H1 (cell line): ENCODE measurements around the gene ADARB2. TPM values are rescaled to one million over a fixed set of nuclear protein-coding genes. Genes with fewer than 3 reads are reported as not detected.

Experiments used
- CTCF ChIA-PET: fragments of 300-600 bp; sonication (Branson Sonifier 250); formaldehyde crosslinking; loops from one replicate; lab custom pipeline; 2021; ENCODE audit not compliant: partially characterized antibody; lab: Charles Lee
- POLR2A ChIA-PET: fragments of 300-600 bp; sonication (Branson Sonifier 250); formaldehyde crosslinking; loops from one replicate; lab custom pipeline; 2021; ENCODE audit warnings: inconsistent platforms; ENCODE audit not compliant: partially characterized antibody; lab: Charles Lee
- DNase-seq, 2 experiments: peaks; one replicate each; pipeline versions ENCODE4 v3.0.0 to v3.0.0-alpha.2; 2010 to 2022; ENCODE audit warnings: low spot score in 2 of 2, low read depth in 1 of 2, mixed read lengths in 1 of 2
- FAIRE-seq: peaks from 2 replicates; lab custom pipeline; 2011; peaks lifted over from hg19 to GRCh38; lab: Jason Lieb, UNC
- H2AFZ ChIP-seq: 2 replicates; pipeline ENCODE4 v1.8.1; 2012; ENCODE audit warnings: low read length, inconsistent platforms
- H2AK5ac ChIP-seq: 2 replicates; pipeline ENCODE4 v1.6.1; 2013; ENCODE audit warnings: low read depth, low read length
- H2BK120ac ChIP-seq: replicated peaks from 2 replicates; pipeline ENCODE3; 2013; ENCODE audit warnings: low read depth, low read length, inconsistent platforms
- H2BK12ac ChIP-seq: 2 replicates; pipeline ENCODE4 v1.6.1; 2013; ENCODE audit warnings: low read depth, low read length
- H2BK15ac ChIP-seq: 2 replicates; pipeline ENCODE4 v1.6.1; 2013; ENCODE audit warnings: low read length
- H2BK20ac ChIP-seq: 2 replicates; pipeline ENCODE4 v1.6.1; 2013; ENCODE audit warnings: low read length
- H2BK5ac ChIP-seq: 2 replicates; pipeline ENCODE4 v1.6.1; 2013; ENCODE audit warnings: low read depth, low read length
- H3K14ac ChIP-seq: 2 replicates; pipeline ENCODE4 v1.6.1; 2013; ENCODE audit warnings: inconsistent platforms; ENCODE audit not compliant: insufficient read length
- H3K18ac ChIP-seq: 2 replicates; pipeline ENCODE4 v1.6.1; 2013; ENCODE audit warnings: low read length; ENCODE audit errors: extremely low read depth
- H3K23ac ChIP-seq: 2 replicates; pipeline ENCODE4 v1.6.1; 2013; ENCODE audit warnings: inconsistent platforms; ENCODE audit not compliant: insufficient read length
- H3K23me2 ChIP-seq: 2 replicates; pipeline ENCODE4 v1.6.1; 2013; ENCODE audit warnings: low read depth, low read length
- H3K27ac ChIP-seq: 2 replicates; pipeline ENCODE4 v1.6.1; 2011; ENCODE audit warnings: low read depth, low read length, inconsistent platforms
- H3K27me3 ChIP-seq, 4 experiments: replicated peaks in 1 of 4; 1 replicate in 1 of 4; 2 replicates in 3 of 4; pipeline versions ENCODE4 v1.6.1 to v1.8.1; 2011 to 2013; ENCODE audit warnings: low read length in 3 of 4, mild to moderate bottlenecking in 3 of 4, inconsistent platforms in 2 of 4, mixed read lengths in 2 of 4, moderate library complexity in 1 of 4; ENCODE audit not compliant: control insufficient read depth in 3 of 4, insufficient read depth in 3 of 4; ENCODE audit errors: extremely low read depth in 1 of 4
- H3K36me3 ChIP-seq, 4 experiments: 2 replicates each; pipeline versions ENCODE4 v1.6.1 to v1.8.1; 2011 to 2013; ENCODE audit warnings: mild to moderate bottlenecking in 4 of 4, low read length in 3 of 4, moderate library complexity in 2 of 4, control low read depth in 1 of 4, inconsistent platforms in 1 of 4; ENCODE audit not compliant: insufficient read depth in 4 of 4, control insufficient read depth in 2 of 4
- H3K4ac ChIP-seq: replicated peaks from 2 replicates; pipeline ENCODE3; 2013; ENCODE audit warnings: low read length, low read depth, mixed read lengths, inconsistent platforms; ENCODE audit not compliant: insufficient read length
- H3K4me1 ChIP-seq, 4 experiments: replicated peaks in 1 of 4; 1 replicate in 1 of 4; 2 replicates in 3 of 4; pipeline versions ENCODE4 v1.6.1 to v1.8.1; 2011 to 2013; ENCODE audit warnings: low read length in 3 of 4, inconsistent platforms in 2 of 4, mixed read lengths in 1 of 4; ENCODE audit not compliant: insufficient read depth in 4 of 4, control insufficient read depth in 3 of 4
- H3K4me2 ChIP-seq, 2 experiments: 2 replicates each; pipeline versions ENCODE4 v1.6.1 to v1.8.1; 2011 to 2013; ENCODE audit warnings: low read depth in 2 of 2, low read length in 2 of 2, control low read depth in 1 of 2, inconsistent platforms in 1 of 2, mild to moderate bottlenecking in 1 of 2; ENCODE audit not compliant: insufficient read depth in 1 of 2
- H3K4me3 ChIP-seq, 4 experiments: fragments of 200-600, 300-600 bp in 1 of 4; sonication (generic), shearing (Covaris generic), sonication (Bioruptor Twin) in 1 of 4; 2 replicates each; pipeline versions ENCODE4 v1.5.1 to v1.8.1; 2011 to 2016; ENCODE audit warnings: low read length in 4 of 4, low read depth in 3 of 4, control low read depth in 2 of 4, inconsistent platforms in 2 of 4, mild to moderate bottlenecking in 2 of 4, mixed read lengths in 1 of 4, moderate library complexity in 1 of 4; ENCODE audit not compliant: insufficient read depth in 2 of 4; ENCODE audit errors: extremely low read depth in 1 of 4
- H3K56ac ChIP-seq: replicated peaks from 2 replicates; pipeline ENCODE3; 2013; ENCODE audit warnings: low read depth, mild to moderate bottlenecking, mixed read lengths, low read length, inconsistent platforms; ENCODE audit not compliant: insufficient read length
- H3K79me1 ChIP-seq: 2 replicates; pipeline ENCODE4 v1.6.1; 2013; ENCODE audit warnings: low read depth, low read length, control low read depth
- H3K79me2 ChIP-seq, 2 experiments: 2 replicates each; pipeline versions ENCODE4 v1.6.1 to v1.8.1; 2012 to 2013; ENCODE audit warnings: low read length in 2 of 2, mild to moderate bottlenecking in 2 of 2, inconsistent platforms in 1 of 2; ENCODE audit not compliant: insufficient read depth in 2 of 2, control insufficient read depth in 1 of 2
- H3K9ac ChIP-seq, 4 experiments: replicated peaks in 1 of 4; 1 replicate in 1 of 4; 2 replicates in 3 of 4; pipeline versions ENCODE4 v1.6.1 to v1.8.1; 2011 to 2013; ENCODE audit warnings: low read depth in 3 of 4, low read length in 3 of 4, control low read depth in 2 of 4, mild to moderate bottlenecking in 2 of 4, moderate library complexity in 2 of 4, inconsistent platforms in 1 of 4; ENCODE audit errors: extremely low read depth in 1 of 4
- H3K9me3 ChIP-seq, 2 experiments: 2 replicates each; pipeline versions ENCODE4 v1.6.1 to v1.8.1; 2012 to 2013; ENCODE audit warnings: mild to moderate bottlenecking in 2 of 2, moderate library complexity in 2 of 2, control low read depth in 1 of 2, inconsistent platforms in 1 of 2, low read depth in 1 of 2, low read length in 1 of 2, mixed read lengths in 1 of 2; ENCODE audit not compliant: insufficient read depth in 2 of 2
- H4K20me1 ChIP-seq, 2 experiments: replicated peaks in 1 of 2; 2 replicates each; pipeline versions ENCODE3 to v1.8.1; 2011 to 2013; ENCODE audit warnings: inconsistent platforms in 2 of 2, low read length in 2 of 2, mild to moderate bottlenecking in 1 of 2; ENCODE audit not compliant: insufficient read depth in 2 of 2, control insufficient read depth in 1 of 2
- H4K5ac ChIP-seq: 2 replicates; pipeline ENCODE4 v1.6.1; 2013; ENCODE audit warnings: low read length, low read depth, mixed read lengths, inconsistent platforms; ENCODE audit not compliant: insufficient read length
- H4K8ac ChIP-seq: 2 replicates; pipeline ENCODE4 v1.8.0; 2013; ENCODE audit warnings: mild to moderate bottlenecking, moderate library complexity, low read length, inconsistent platforms; ENCODE audit not compliant: insufficient read depth; ENCODE audit errors: extremely low read depth
- H4K91ac ChIP-seq: replicated peaks from 2 replicates; pipeline ENCODE3; 2013; ENCODE audit warnings: low read length, mixed read lengths, inconsistent platforms; ENCODE audit not compliant: insufficient read length
- CHD1 ChIP-seq: IDR thresholded peaks from 2 replicates; pipeline ENCODE4 v1.6.1; 2012; ENCODE audit warnings: low read depth, low read length, improper control_type of control experiment
- CTCF ChIP-seq, 3 experiments: IDR thresholded peaks; 1 replicate in 2 of 3; 2 replicates in 1 of 3; pipeline versions ENCODE4 v1.5.1 to v1.6.1; 2011; ENCODE audit warnings: low read length in 3 of 3, mild to moderate bottlenecking in 3 of 3, inconsistent platforms in 2 of 3, low read depth in 1 of 3, moderate library complexity in 1 of 3; ENCODE audit not compliant: insufficient read depth in 1 of 3; ENCODE audit errors: control extremely low read depth in 1 of 3
- GTF2F1 ChIP-seq: IDR thresholded peaks from 2 replicates; pipeline ENCODE4 v1.6.1; 2012; ENCODE audit warnings: low read depth, low read length, improper control_type of control experiment, borderline replicate concordance
- NRF1 ChIP-seq: IDR thresholded peaks from 2 replicates; pipeline ENCODE4 v1.6.1; 2011; ENCODE audit warnings: mild to moderate bottlenecking, low read depth, low read length, improper control_type of control experiment
- WGBS, 2 experiments: shearing (Covaris generic) in 1 of 2; methylation state at CpG; one replicate each; pipeline versions ENCODE4 v1.1.6 to v1.1.7; 2013 to 2015; ENCODE audit warnings: low lambda C conversion rate in 2 of 2, mixed read lengths in 2 of 2, inconsistent platforms in 1 of 2, low coverage in 1 of 2, missing lambda C conversion rate in 1 of 2; ENCODE audit not compliant: insufficient replicate concordance in 2 of 2, insufficient coverage in 1 of 2, insufficient read length in 1 of 2; ENCODE audit errors: extremely low coverage in 1 of 2, missing lambda C conversion rate in 1 of 2; 5-methylcytosine and 5-hydroxymethylcytosine counted together
- polyA plus RNA-seq, 7 experiments: library from polyadenylated mRNA; depleted of rRNA in 3 of 7; stranded (reverse) in 5 of 7; unstranded in 2 of 7; fragments of >200 nt in 5 of 7; fragments of 200-250 nt in 2 of 7; gene quantifications; 1 replicate in 5 of 7; 2 replicates in 1 of 7; 4 replicates in 1 of 7; pipeline versions ENCODE4 v1.2.1 to v1.2.3, GENCODE V29; 2011 to 2013; ENCODE audit warnings: missing spikeins in 2 of 7, mixed read lengths in 2 of 7
- total RNA-seq: library from RNA; stranded (reverse); fragmentation: NEBNext Ultra II Directional; extraction: Animal tissue kit (Norgen Biotek cat#: 25700); gene quantifications from 2 replicates; pipeline ENCODE4 v1.2.1, GENCODE V29; 2021
- TF ChIP-seq, protein P1 (sequence below): IDR thresholded peaks from 2 replicates; pipeline ENCODE4 v1.6.1; 2011; ENCODE audit warnings: low read depth, mild to moderate bottlenecking, low read length; ENCODE audit not compliant: insufficient read depth
- TF ChIP-seq, protein P2 (sequence below): IDR thresholded peaks from 2 replicates; pipeline ENCODE4 v1.6.1; 2012; ENCODE audit warnings: inconsistent platforms

The ADARB2 gene
- total and polyA plus RNA-seq, 2 of the 8 experiments (the other 6 are each of a cell fraction or from before 2014, with no cell fraction given): 2.2 to 2.8 TPM

GRCh38 chr10:1348773-1349050 lies 388.6 kb downstream of the ADARB2 start:
- Histone ChIP-seq H3K27me3 (no peaks in the 10 kb centered on the region), H2BK5ac (no peak overlapping the region), H2AFZ (no peak overlapping the region), H3K9me3 (no peaks in the 10 kb centered on the region), H2BK120ac (no peak overlapping the region), H3K23me2 (no peaks in the 10 kb centered on the region), H4K20me1 (no peaks in the 10 kb centered on the region), H2BK15ac (no peak overlapping the region), H3K4me2 (no peak overlapping the region), H3K79me1 (no peaks in the 10 kb centered on the region), H2AK5ac (no peak overlapping the region), H3K4ac (no peak overlapping the region), H3K56ac (no peak overlapping the region), H3K14ac (no peak overlapping the region), H3K9ac (no peak overlapping the region), H2BK20ac (no peak overlapping the region), H3K79me2 (no peaks in the 10 kb centered on the region), H3K27ac (no peak overlapping the region), H3K4me3 (no peak overlapping the region), H3K36me3 (no peaks in the 10 kb centered on the region), H2BK12ac (peak overlapping the region; percentile 87; the same call in 1 of the 2 replicates), H3K4me1 (peaks cover 0 to 8% (median 4%) of the 10 kb centered on the region in 4 experiments; a peak in 4 of 7 replicates), H3K18ac (0 out of 2 replicates have a peak overlapping the region, but pooled peaks have one; percentile 48), H3K23ac (no peak overlapping the region), H4K5ac (no peak overlapping the region), H4K91ac (peak overlapping the region; percentile 84), H4K8ac (no peak overlapping the region)
- FAIRE-seq (no peak), DNase-seq (no peak)
- POLR2A ChIA-PET: no interaction called here
- 88% methylated on average over 5 of the region's 5 CpGs; no CpG with 5 or more reads in 1 of the 2 experiments for WGBS, 2 experiments
- TF ChIP-seq, protein P1, sequence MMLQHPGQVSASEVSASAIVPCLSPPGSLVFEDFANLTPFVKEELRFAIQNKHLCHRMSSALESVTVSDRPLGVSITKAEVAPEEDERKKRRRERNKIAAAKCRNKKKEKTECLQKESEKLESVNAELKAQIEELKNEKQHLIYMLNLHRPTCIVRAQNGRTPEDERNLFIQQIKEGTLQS: no peak
- no peak for TF ChIP-seq CTCF (IDR thresholded peaks at IDR 0.05; ENCODE audit: control extremely low read depth in 1 of 3, insufficient read depth in 1 of 3, low read depth in 1 of 3, low read length in 3 of 3)
- TF ChIP-seq GTF2F1: no peak
- TF ChIP-seq, protein P2, sequence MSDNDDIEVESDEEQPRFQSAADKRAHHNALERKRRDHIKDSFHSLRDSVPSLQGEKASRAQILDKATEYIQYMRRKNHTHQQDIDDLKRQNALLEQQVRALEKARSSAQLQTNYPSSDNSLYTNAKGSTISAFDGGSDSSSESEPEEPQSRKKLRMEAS: no peak
- TF ChIP-seq NRF1: no peak
- TF ChIP-seq CHD1: no peak
- CTCF ChIA-PET: interaction anchor here (1.2 kb wide), 1 partner anchor 12 kb away, joined by 4 read pairs; no protein-coding TSS in a partner anchor
